ENCODE results near the gene ILDR1.
A peak's percentile ranks its signal among the peaks of the same experiment; 100 is the strongest.

The ILDR1 gene

GRCh38 chr3:122004991-122005565 lies 17.0 kb downstream of the ILDR1 start:
- H3K9ac ChIP-seq, result no peak overlapping the region

GRCh38 chr3:122004107-122004506 lies 17.9 kb downstream of the ILDR1 start:
- Histone ChIP-seq H3K9me3 (no peaks in the 10 kb centered on the region), H3K36me3 (no peaks in the 10 kb centered on the region), H3K4me3 (no peak overlapping the region), H3K4me2 (peak overlapping the region; percentile 86; the same call in 1 of the 2 replicates), H3K27me3 (no peaks in the 10 kb centered on the region), H3K4me1 (peaks cover 58% of the 10 kb centered on the region), H3K9ac (no peak overlapping the region), H3K27ac (no peak overlapping the region), H4K20me1 (no peaks in the 10 kb centered on the region)
- no peak for TF ChIP-seq Cebpa-rat (IDR thresholded peaks at IDR 0.05)

More at GRCh38 chr3:122004991-122005565, 17.0 kb downstream of the ILDR1 start:
- H3K4me3 ChIP-seq, result no peak overlapping the region
- H3K36me3 ChIP-seq, result no peaks in the 10 kb centered on the region
- H3K27me3 ChIP-seq, result no peaks in the 10 kb centered on the region
- peak overlapping the region; percentile 10; the same call in 1 of the 2 replicates for H3K4me2 ChIP-seq
- H3K27ac ChIP-seq, result no peak overlapping the region
- no peaks in the 10 kb centered on the region for H4K20me1 ChIP-seq
- no peak for TF ChIP-seq Cebpa-rat (IDR thresholded peaks at IDR 0.05)
- H3K4me1 ChIP-seq, result peaks cover 49% of the 10 kb centered on the region
- H3K9me3 ChIP-seq, result no peaks in the 10 kb centered on the region

GRCh38 chr3:122003606-122004005 lies 18.4 kb downstream of the ILDR1 start:
- Histone ChIP-seq H3K4me2 (peak overlapping the region; percentile 86), H3K27ac (peak overlapping the region; percentile 52), H3K9ac (0 out of 2 replicates have a peak overlapping the region, but pooled peaks have one; percentile 32), H3K4me1 (peaks cover 63% of the 10 kb centered on the region), H3K4me3 (no peak overlapping the region), H3K9me3 (no peaks in the 10 kb centered on the region), H3K27me3 (no peaks in the 10 kb centered on the region), H3K36me3 (no peaks in the 10 kb centered on the region), H4K20me1 (no peaks in the 10 kb centered on the region)
- TF ChIP-seq Cebpa-rat (IDR thresholded peaks at IDR 0.05), result no peak

GRCh38 chr3:122003112-122003511 lies 18.9 kb downstream of the ILDR1 start:
- peak overlapping the region; percentile 34; the same call in 1 of the 2 replicates for H3K4me3 ChIP-seq

GRCh38 chr3:122002611-122003010 lies 19.4 kb downstream of the ILDR1 start:
- Histone ChIP-seq H3K27ac (peak overlapping the region; percentile 52; the same call in 1 of the 2 replicates), H3K4me3 (peak overlapping the region; percentile 34; the same call in 1 of the 2 replicates)
- TF ChIP-seq Cebpa-rat (IDR thresholded peaks at IDR 0.05), result no peak

More at GRCh38 chr3:122003112-122003511, 18.9 kb downstream of the ILDR1 start:
- Histone ChIP-seq H3K4me2 (peak overlapping the region; percentile 86), H3K36me3 (no peaks in the 10 kb centered on the region), H3K9ac (peak overlapping the region; percentile 32; the same call in 1 of the 2 replicates), H3K9me3 (no peaks in the 10 kb centered on the region), H4K20me1 (no peaks in the 10 kb centered on the region), H3K27me3 (no peaks in the 10 kb centered on the region), H3K27ac (peak overlapping the region; percentile 52), H3K4me1 (peaks cover 68% of the 10 kb centered on the region)
- no peak for TF ChIP-seq Cebpa-rat (IDR thresholded peaks at IDR 0.05)

GRCh38 chr3:122001892-122002291 lies 20.2 kb downstream of the ILDR1 start:
- Histone ChIP-seq H3K4me1 (peaks cover 81% of the 10 kb centered on the region), H3K27ac (0 out of 2 replicates have a peak overlapping the region, but pooled peaks have one; percentile 36), H4K20me1 (no peaks in the 10 kb centered on the region), H3K9me3 (no peaks in the 10 kb centered on the region), H3K9ac (no peak overlapping the region), H3K27me3 (no peaks in the 10 kb centered on the region), H3K4me3 (no peak overlapping the region), H3K36me3 (no peaks in the 10 kb centered on the region), H3K4me2 (peak overlapping the region; percentile 86)
- no peak for TF ChIP-seq Cebpa-rat (IDR thresholded peaks at IDR 0.05)

More at GRCh38 chr3:122002611-122003010, 19.4 kb downstream of the ILDR1 start:
- H4K20me1 ChIP-seq, result no peaks in the 10 kb centered on the region
- H3K36me3 ChIP-seq, result no peaks in the 10 kb centered on the region
- H3K9ac ChIP-seq, result peak overlapping the region; percentile 32; the same call in 1 of the 2 replicates
- H3K9me3 ChIP-seq, result no peaks in the 10 kb centered on the region
- peaks cover 73% of the 10 kb centered on the region for H3K4me1 ChIP-seq
- peak overlapping the region; percentile 86 for H3K4me2 ChIP-seq
- H3K27me3 ChIP-seq, result no peaks in the 10 kb centered on the region

GRCh38 chr3:122000936-122001605 lies 21.0 kb downstream of the ILDR1 start:
- no peak overlapping the region for H3K4me3 ChIP-seq
- peak overlapping the region; percentile 85 for H3K4me2 ChIP-seq
- peak overlapping the region; percentile 36 for H3K27ac ChIP-seq
- H3K36me3 ChIP-seq, result no peaks in the 10 kb centered on the region
- no peak for TF ChIP-seq Cebpa-rat (IDR thresholded peaks at IDR 0.05)
- no peaks in the 10 kb centered on the region for H3K9me3 ChIP-seq
- no peak overlapping the region for H3K9ac ChIP-seq
- no peaks in the 10 kb centered on the region for H3K27me3 ChIP-seq
- H3K4me1 ChIP-seq, result peaks cover 89% of the 10 kb centered on the region
- no peaks in the 10 kb centered on the region for H4K20me1 ChIP-seq

- Histone ChIP-seq H3K36me3 (no peaks in the 10 kb centered on the region), H3K4me3 (no peak overlapping the region), H3K27ac (peak overlapping the region; percentile 95), H3K9me3 (no peaks in the 10 kb centered on the region), H4K20me1 (no peaks in the 10 kb centered on the region), H3K4me2 (peak overlapping the region; percentile 85), H3K9ac (0 out of 2 replicates have a peak overlapping the region, but pooled peaks have one; percentile 1), H3K4me1 (peaks cover 100% of the 10 kb centered on the region), H3K27me3 (no peaks in the 10 kb centered on the region)
- TF ChIP-seq Cebpa-rat (IDR thresholded peaks at IDR 0.05), result no peak
These were observed 22.1 kb downstream of the ILDR1 start for GRCh38 chr3:121999931-122000330.

GRCh38 chr3:121998611-121999473 lies 23.2 kb downstream of the ILDR1 start:
- peak overlapping the region; percentile 85 for H3K4me2 ChIP-seq
- H3K27ac ChIP-seq, result peak overlapping the region; percentile 95
- no peaks in the 10 kb centered on the region for H3K27me3 ChIP-seq
- no peaks in the 10 kb centered on the region for H3K36me3 ChIP-seq
- H3K9ac ChIP-seq, result 0 out of 2 replicates have a peak overlapping the region, but pooled peaks have one; percentile 8
- H3K9me3 ChIP-seq, result no peaks in the 10 kb centered on the region
- H4K20me1 ChIP-seq, result no peaks in the 10 kb centered on the region
- H3K4me1 ChIP-seq, result peaks cover 100% of the 10 kb centered on the region
- H3K4me3 ChIP-seq, result no peak overlapping the region; the same call in 1 of the 2 replicates
- TF ChIP-seq Cebpa-rat (IDR thresholded peaks at IDR 0.05), result no peak
